ENCODE measurements around the gene TVP23A.

Gene TVP23A

DNA sequence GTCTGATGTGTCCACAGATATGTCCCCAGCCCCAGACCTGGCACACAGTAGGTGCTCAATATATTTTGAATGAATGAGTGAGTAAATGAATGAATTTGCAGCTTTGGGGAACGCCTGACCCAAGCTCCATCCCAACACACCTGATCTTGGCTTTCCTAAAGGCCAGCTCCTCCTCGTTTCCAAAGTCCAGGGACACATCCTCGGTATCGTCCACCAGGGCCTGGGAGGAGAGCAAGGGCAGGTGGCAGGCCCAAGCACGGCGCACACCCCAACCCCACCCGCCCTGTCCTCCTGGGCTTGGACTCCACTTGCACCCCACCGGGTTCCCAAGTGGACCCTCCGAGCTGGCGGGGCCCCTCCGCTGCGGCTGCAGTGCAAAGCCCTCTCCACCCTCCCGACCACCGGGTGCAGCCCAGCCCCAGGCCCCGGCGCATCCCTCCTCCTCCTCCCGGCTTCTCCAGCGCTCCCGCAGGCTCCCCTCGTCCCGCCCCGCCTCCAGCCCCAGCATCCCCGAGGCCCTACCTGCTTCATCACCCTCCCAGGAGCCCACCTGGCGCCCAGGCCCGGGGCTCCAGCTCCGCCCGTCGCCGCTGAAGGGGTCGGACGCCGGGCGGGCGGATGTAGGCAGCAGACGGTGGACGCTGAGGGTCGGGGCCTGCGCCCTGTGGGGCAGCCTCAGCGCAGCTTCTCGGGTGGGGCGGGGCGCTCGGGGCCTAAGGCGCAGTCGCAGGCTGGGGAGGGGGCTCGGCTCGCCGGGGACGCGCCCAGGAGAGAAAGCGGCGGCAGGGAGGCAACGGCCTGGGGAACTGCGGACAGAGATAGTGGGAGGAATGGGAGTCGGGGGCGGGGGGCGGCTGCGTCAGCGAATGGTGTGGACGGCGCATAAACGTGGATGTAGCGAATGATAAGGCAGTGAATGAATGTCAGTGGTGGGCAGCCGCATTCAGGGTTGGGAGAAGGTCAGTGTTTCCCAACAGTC is at the start of gene TVP23A:
Gene TVP23A, minus strand, starts transcription at position 832 of the 979 bp plus-strand sequence. Its CDS starts 301 bp downstream, at position 531.
- DNase-seq (ENCODE audit: low read depth in 2 of 2), result no peak

DNA sequence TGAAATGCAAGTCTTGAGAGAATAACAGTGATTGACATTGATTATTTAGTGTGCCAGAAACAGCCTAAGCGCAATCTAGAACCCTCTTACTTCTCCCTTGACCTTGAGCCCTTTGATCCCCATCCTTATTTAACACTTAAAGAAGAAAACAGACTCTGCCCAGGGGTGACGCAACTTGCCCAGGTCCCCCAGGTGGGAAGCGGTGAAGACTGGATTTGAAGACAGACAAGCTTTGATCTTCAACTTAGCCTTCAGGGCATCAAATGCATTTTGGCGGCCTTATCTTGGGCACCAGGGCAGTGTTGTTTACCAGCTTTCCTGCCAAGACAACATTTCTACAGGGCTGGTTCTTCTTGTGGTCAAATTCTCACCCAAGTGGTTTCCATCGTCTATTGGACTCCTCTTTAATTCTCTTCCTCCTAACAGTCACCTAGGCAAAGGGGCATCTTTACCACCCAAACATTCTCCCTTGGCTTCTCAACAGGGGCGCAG is 49.6 kb upstream of the TVP23A start:
- DNase-seq (ENCODE audit: low read depth in 2 of 2), result no peak

DNA sequence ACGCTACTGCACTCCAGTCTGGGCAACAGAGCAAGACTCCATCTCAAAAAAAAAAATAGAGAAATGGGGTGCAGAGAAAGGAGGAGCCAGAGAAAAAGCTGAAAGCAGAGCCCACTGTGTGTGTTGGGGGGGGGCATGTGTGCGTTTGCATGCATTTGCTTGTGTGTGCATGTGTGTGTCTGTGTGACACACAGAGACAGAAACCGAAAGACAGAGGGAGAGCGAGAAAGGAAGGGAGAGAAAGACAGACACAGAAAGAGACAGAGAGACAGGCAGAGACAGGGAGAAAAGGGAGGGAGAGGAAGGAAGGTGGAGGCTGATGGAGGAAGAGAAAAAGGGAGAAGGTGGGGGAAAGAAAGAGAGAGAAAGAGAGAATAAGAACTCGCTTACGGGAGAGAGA is 48.6 kb upstream of the TVP23A start:
- no peak for DNase-seq (ENCODE audit: low read depth in 2 of 2)

DNA sequence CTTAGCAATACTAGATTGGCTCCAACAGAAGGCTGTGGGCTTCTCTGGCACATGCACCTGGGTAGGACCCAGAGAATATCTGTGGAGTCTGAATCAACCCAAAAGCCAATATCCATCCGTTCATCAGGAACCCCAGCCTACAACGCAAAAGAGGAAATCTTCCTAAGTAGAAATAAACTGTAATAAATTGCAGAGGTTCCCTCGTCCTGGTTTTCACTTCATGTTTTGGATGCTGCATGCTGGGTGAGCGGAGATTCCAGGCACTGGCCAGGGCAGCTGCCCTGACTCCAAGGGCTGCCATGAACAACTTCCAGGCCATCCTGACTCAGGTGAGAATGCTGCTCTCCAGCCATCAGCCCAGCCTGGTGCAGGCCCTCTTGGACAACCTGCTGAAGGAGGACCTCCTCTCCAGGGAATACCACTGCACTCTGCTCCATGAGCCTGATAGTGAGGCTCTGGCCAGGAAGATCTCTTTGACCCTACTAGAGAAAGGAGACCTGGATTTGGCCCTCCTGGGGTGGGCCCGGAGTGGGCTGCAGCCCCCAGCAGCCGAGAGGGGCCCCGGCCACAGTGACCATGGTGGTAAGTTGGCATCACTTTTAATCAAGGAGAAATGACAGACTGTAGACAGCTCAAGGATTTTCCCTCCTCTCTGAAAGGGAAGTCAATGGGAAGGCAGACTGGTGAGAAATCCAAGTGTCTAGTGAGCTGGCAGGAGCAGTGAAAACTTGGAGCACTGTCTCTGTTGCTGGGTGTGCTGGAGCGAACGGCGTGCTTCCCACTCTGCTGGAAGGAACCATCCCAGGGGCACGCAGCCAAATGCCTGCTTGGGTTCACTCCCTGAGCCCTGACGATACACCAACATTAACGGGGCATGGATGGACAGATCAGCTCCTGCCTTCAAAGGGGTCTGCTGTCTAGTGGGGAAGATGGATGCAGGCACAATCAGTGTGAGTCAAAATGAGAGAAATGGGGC is 47.7 kb upstream of the TVP23A start:
- DNase-seq (ENCODE audit: low read depth in 2 of 2), result no peak

- DNase-seq (ENCODE audit: low read depth in 2 of 2), result no peak
Measured at GRCh38 chr16:10862438-10862837, 43.8 kb upstream of the TVP23A start.

DNA sequence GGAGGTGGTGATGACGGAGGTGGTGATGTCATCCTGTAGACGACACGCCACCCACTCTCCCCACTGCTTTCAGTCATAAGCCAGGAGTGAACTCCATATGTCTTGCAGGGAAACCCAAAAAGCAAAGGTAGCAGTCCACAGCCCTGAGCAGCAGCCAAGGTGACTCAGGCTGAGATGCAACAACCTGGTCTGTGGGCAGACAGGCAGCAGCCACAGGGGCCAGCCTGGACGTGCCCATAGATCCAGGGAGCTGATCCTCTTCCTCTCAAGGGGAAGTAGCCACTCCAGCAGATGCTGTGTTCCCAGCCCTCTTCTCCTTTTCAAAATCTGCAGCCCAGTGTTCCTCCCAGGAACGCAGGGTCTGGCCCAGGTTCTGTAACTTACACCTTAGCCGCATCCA is 41.1 kb upstream of the TVP23A start:
- no peak for DNase-seq (ENCODE audit: low read depth in 2 of 2)

DNA sequence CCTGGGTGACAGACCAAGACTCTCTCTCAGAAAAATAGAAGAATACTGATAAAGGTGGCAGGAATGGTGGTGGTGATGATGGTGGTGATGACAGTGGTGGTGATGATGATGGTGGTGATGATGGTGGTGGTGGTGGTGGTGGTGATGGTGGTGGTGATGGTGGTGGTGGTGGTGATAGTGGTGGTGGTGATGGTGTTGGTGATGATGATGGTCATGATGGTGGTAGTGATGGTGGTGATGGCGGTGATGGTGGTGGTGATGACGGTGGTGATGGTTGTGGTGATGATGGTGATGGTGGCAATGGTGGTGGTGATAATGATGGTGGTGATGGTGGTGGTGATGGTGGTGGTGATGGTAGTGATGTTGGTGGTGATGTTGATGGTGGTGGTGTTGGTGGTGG is 40.4 kb upstream of the TVP23A start:
- DNase-seq (ENCODE audit: low read depth in 2 of 2), result no peak

DNA sequence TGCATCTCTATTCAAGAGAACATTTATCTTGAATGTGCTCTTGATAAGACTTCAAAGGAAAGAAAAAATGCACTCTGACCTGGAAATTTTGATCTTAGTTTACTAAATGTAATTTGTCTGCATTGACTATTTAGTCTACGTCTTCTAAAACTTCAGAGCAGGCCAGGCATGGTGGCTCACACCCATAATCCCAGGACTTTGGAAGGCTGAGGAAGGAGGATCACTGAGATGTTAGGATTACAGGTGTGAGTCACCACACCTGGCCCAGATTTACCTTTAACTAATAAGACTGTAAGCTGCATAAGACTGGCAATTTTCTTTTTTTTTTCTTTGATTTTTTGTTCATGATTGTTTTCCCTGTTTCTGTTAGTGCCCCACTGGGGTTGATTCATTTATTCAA is 39.6 kb upstream of the TVP23A start:
- no peak for DNase-seq (ENCODE audit: low read depth in 2 of 2)

GRCh38 chr16:10856042-10856441 is 37.4 kb upstream of the TVP23A start:
- DNase-seq (ENCODE audit: low read depth in 2 of 2), result no peak

- DNase-seq (ENCODE audit: low read depth in 2 of 2), result no peak
Measured at GRCh38 chr16:10852948-10853347, 34.4 kb upstream of the TVP23A start.

DNA sequence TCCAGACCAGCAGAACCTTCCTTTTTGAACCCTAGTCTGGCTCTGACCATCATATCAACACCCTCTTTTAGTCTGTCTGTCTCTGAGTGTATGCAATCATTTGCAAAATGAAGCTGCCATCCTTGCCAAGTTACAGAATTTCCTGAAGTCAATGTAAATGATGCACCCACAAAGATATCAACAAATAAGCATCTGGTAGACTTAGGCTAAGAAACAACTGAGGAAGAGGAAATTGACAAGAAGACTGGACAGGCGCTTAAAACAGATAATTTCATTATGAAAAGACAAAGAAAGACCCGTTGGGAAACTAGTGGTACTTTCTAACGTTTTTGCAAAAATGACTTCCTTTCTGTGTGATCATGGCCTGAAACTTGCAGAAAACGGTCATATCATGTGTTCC is 33.7 kb upstream of the TVP23A start:
- DNase-seq (ENCODE audit: low read depth in 2 of 2), result no peak

- DNase-seq (ENCODE audit: low read depth in 2 of 2), result no peak
Measured at GRCh38 chr16:10851512-10851911, 32.9 kb upstream of the TVP23A start.

DNA sequence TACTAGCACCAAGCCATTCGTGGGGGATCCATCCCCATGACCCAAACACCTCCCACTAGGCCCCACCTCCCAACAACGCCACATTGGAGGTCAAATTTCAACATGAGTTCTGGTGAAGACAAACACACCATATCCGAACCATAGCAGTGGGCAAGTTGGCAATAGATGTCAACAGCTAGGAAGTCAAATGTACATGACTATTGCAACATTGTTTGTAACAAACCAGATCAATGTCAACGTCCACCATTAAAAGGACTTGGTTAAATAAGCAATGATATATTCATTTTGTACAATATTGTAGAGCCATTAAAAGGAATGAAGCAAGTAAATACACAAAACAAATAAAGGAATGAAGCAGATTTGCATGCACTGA is 31.9 kb upstream of the TVP23A start:
- DNase-seq (ENCODE audit: low read depth in 2 of 2), result no peak

DNA sequence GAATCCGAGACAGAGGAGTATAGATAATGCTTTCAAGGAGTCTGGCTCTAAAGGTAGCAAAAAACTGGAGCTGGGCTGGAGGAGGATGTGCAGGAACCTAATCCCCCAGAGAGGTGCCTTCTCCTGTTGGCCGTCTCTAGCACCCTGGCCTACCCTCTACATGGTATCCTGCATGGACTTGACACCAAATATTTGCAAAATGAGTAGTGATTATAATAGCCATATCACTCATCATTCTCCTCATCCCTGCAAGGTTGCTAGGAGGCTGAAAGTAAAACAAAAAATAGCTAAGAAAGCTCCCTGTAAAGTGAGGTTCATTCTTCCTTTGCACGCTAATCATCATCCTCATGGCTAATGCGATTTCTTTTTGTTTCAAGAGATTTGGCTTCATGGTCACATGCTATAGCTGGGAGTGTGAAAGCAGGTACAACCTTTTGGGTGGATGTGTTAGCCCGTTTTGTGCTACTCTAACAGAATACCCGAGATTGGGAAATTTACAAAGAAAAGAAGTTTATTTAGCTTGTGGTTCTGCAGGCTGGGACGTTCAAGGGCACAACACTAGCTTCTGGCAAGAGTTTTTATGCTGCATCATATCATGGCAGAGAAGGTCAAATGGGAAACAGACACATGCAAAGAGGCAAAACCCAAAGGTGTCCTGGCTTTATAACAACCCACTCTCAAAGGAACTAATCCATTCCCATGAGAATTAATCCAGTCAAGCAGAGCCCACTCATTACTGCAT is 31.3 kb upstream of the TVP23A start:
- DNase-seq (ENCODE audit: low read depth in 2 of 2), result no peak

DNA sequence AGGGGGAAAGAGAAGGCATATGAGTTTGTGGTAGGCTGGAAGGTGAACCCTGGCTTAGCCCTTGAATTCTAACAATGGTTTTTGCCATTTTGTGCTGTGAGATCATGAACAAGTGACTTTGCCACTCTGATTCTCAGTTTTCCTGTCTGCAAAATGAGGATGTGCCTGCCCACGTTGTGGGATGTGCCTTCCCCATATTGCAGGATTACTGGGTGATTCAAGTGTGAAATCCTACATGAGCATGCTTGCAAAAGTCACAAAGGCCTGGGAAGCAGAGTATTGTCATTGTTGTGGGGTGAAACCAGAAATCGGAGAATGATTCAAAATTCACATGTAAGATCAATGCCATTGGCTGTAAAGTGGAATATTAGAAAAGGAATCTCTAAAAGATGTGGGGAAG is 28.6 kb upstream of the TVP23A start:
- DNase-seq (ENCODE audit: low read depth in 2 of 2), result no peak

DNA sequence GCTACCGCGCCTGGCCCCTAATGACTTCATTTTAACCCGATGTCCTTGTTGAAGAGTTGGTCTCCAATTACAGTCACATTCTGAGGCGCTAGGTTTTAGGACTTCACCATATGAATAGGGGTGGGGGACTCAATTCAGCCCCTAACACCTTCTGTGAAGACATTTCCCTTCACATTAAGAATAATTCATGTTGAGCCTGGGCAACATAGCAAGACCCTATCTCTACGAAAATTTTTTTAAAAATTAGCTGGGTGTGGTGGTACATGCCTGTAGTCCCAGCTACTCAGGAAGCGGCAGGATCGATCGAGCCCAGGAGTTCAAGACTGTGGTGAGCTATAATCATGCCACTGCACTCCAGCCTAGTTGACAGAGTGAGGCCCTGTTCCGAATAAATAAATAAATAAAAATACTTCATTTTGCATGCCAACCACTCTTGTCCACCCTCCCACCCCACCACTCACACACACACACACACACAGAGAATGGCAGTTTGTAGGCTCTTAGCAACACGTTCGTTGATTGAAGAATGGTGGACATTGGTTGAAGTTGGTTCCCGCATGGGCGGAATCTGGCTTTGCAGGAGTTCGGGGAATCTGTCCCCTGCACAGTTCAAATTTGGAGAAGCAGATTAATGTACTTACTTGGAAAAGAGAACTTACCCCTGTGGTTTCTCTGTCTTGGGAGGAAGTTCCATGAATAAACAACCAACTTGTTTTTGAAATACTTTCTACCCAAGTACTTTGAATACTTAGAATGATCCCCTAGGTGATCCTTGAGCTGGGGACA is 27.8 kb upstream of the TVP23A start:
- DNase-seq (ENCODE audit: low read depth in 2 of 2), result no peak

DNA sequence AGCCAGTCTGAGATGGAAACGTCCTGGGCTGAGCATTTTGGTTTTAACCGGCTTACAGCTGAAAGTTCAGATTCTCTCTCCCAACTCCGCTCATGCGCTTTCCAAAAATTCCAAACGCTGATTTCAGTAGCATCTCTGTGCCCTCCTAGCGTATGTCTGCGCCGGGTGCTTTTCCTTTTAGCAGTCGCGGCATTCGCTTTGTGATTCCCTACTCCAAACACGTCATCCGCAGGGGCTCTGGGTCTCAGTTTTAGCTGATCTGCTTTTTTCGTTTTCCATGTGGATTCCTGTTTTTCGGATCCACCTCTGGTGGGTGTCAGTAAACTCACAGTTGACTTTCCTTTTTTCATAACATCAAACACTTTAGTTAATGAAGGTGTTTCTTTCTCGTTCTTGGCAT is 22.1 kb upstream of the TVP23A start:
- no peak for DNase-seq (ENCODE audit: low read depth in 2 of 2)

GRCh38 chr16:10839279-10839666 is 20.7 kb upstream of the TVP23A start:
- DNase-seq (ENCODE audit: low read depth in 2 of 2), result no peak

DNA sequence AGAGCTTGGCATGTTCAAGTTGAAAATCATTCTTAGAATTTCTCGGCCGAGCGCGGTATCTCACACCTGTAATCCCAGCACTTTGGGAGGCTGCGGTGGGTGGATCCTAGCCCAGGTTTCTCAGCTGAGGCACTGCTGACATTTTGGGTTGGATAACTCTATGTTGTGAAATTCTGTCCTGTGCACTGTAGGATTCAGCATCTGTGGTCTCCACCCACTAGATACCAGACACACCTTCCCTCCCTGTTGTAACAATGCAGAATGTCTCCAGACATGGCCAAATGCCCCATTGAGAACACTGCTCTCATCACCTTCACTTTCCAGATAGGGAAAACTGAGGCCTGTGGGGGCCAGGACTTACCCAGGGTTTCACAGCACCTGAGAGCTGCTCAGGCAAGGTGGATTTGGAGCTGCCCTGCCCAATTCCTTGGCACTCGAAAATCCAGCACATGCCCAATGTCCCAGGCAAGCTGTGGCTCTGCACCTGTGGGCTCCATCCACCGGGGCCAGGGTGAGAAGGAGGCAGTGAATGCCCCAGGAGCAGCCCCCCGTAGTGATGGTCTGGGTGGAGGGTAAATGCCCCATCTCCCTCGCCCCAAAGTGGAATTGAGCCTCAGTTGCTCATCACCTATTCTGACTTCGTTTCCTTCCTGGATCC is 20.2 kb upstream of the TVP23A start:
- no peak for DNase-seq (ENCODE audit: low read depth in 2 of 2)

- DNase-seq (ENCODE audit: low read depth in 2 of 2), result no peak
Measured at GRCh38 chr16:10836174-10836853, 17.7 kb upstream of the TVP23A start.
